GM23338 (cell line): ENCODE results near the gene AK6.

ENCODE experiments used
- CREB1 ChIP-seq: fragments of 250-450 bp; sonication (Bioruptor Pico); IDR thresholded peaks from 2 replicates; pipeline ENCODE4 v1.5.0; 2020; ENCODE audit warnings: low read depth, mild to moderate bottlenecking, moderate library complexity
- EZH2 ChIP-seq: fragments of 200-600 bp; sonication (generic); IDR thresholded peaks from one replicate; pipeline ENCODE4 v1.8.0; 2017; ENCODE audit warnings: antibody characterized with exemption, mild to moderate bottlenecking, low read depth; ENCODE audit not compliant: unreplicated experiment
- JUNB ChIP-seq: IDR thresholded peaks from one replicate; pipeline ENCODE4 v1.6.1; 2016; ENCODE audit warnings: antibody characterized with exemption; ENCODE audit not compliant: unreplicated experiment
- POLR2AphosphoS5 ChIP-seq: IDR thresholded peaks from 2 replicates; pipeline ENCODE4 v1.6.1; 2016; ENCODE audit warnings: antibody characterized with exemption, low read depth
- ZNF114 ChIP-seq: fragments of 250-450 bp; sonication (Bioruptor Pico); IDR thresholded peaks from 2 replicates; pipeline ENCODE4 v1.5.0; 2020; ENCODE audit warnings: mild to moderate bottlenecking, moderate library complexity
- ZNF331 ChIP-seq: fragments of 250-450 bp; sonication (Bioruptor Pico); IDR thresholded peaks from 2 replicates; pipeline ENCODE4 v1.5.0; 2020; ENCODE audit warnings: low read depth, mild to moderate bottlenecking, moderate library complexity
- TF ChIP-seq, protein P1 (sequence below), 2 experiments: fragments of 200-600 bp in 1 of 2; sonication (generic) in 1 of 2; conservative IDR thresholded peaks; 2 replicates each; pipeline versions ENCODE4 v1.5.1 to v1.6.1; 2016 to 2017; ENCODE audit warnings: antibody characterized with exemption in 2 of 2, low read depth in 2 of 2, mild to moderate bottlenecking in 2 of 2, moderate library complexity in 1 of 2
- TF ChIP-seq, protein P2 (sequence below): IDR thresholded peaks from one replicate; pipeline ENCODE4 v1.6.1; 2018; ENCODE audit warnings: antibody characterized with exemption; ENCODE audit not compliant: unreplicated experiment
- TF ChIP-seq, protein P3 (sequence below): fragments of 250-450 bp; sonication (Bioruptor Pico); IDR thresholded peaks from 2 replicates; pipeline ENCODE4 v1.5.0; 2020; ENCODE audit warnings: mild to moderate bottlenecking, moderate library complexity

DNA sequence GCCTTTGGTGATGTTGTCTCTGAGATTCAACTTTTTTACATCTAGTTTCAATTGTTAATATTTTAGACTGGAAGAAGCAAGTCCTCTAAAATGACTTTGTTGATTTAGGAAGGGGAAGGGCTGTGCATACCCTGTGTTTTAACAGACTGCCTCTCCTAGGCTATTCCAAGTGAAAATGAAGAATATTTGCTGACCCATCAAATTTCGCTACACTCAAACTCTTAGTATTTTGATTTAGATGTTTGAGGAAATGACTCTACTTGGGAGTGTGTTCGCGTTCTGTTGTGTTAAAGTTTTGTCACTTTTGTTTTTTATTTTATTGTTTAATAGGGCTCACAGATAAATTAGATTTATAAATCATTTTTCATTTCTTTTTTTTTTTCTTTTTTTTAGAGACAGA, 49.2 kb upstream of the AK6 start:
- TF ChIP-seq, protein P1, sequence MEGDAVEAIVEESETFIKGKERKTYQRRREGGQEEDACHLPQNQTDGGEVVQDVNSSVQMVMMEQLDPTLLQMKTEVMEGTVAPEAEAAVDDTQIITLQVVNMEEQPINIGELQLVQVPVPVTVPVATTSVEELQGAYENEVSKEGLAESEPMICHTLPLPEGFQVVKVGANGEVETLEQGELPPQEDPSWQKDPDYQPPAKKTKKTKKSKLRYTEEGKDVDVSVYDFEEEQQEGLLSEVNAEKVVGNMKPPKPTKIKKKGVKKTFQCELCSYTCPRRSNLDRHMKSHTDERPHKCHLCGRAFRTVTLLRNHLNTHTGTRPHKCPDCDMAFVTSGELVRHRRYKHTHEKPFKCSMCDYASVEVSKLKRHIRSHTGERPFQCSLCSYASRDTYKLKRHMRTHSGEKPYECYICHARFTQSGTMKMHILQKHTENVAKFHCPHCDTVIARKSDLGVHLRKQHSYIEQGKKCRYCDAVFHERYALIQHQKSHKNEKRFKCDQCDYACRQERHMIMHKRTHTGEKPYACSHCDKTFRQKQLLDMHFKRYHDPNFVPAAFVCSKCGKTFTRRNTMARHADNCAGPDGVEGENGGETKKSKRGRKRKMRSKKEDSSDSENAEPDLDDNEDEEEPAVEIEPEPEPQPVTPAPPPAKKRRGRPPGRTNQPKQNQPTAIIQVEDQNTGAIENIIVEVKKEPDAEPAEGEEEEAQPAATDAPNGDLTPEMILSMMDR (conservative IDR thresholded peaks at IDR 0.05; ENCODE audit: low read depth in 2 of 2): no peak
- TF ChIP-seq EZH2: no peak
- TF ChIP-seq CREB1: no peak
- TF ChIP-seq POLR2AphosphoS5: no peak
- TF ChIP-seq, protein P2, sequence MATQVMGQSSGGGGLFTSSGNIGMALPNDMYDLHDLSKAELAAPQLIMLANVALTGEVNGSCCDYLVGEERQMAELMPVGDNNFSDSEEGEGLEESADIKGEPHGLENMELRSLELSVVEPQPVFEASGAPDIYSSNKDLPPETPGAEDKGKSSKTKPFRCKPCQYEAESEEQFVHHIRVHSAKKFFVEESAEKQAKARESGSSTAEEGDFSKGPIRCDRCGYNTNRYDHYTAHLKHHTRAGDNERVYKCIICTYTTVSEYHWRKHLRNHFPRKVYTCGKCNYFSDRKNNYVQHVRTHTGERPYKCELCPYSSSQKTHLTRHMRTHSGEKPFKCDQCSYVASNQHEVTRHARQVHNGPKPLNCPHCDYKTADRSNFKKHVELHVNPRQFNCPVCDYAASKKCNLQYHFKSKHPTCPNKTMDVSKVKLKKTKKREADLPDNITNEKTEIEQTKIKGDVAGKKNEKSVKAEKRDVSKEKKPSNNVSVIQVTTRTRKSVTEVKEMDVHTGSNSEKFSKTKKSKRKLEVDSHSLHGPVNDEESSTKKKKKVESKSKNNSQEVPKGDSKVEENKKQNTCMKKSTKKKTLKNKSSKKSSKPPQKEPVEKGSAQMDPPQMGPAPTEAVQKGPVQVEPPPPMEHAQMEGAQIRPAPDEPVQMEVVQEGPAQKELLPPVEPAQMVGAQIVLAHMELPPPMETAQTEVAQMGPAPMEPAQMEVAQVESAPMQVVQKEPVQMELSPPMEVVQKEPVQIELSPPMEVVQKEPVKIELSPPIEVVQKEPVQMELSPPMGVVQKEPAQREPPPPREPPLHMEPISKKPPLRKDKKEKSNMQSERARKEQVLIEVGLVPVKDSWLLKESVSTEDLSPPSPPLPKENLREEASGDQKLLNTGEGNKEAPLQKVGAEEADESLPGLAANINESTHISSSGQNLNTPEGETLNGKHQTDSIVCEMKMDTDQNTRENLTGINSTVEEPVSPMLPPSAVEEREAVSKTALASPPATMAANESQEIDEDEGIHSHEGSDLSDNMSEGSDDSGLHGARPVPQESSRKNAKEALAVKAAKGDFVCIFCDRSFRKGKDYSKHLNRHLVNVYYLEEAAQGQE: no peak
- TF ChIP-seq ZNF114 (CRISPR knock-in tag): no peak
- no peak for TF ChIP-seq ZNF331 (CRISPR knock-in tag)
- TF ChIP-seq JUNB: no peak
- TF ChIP-seq, protein P3, sequence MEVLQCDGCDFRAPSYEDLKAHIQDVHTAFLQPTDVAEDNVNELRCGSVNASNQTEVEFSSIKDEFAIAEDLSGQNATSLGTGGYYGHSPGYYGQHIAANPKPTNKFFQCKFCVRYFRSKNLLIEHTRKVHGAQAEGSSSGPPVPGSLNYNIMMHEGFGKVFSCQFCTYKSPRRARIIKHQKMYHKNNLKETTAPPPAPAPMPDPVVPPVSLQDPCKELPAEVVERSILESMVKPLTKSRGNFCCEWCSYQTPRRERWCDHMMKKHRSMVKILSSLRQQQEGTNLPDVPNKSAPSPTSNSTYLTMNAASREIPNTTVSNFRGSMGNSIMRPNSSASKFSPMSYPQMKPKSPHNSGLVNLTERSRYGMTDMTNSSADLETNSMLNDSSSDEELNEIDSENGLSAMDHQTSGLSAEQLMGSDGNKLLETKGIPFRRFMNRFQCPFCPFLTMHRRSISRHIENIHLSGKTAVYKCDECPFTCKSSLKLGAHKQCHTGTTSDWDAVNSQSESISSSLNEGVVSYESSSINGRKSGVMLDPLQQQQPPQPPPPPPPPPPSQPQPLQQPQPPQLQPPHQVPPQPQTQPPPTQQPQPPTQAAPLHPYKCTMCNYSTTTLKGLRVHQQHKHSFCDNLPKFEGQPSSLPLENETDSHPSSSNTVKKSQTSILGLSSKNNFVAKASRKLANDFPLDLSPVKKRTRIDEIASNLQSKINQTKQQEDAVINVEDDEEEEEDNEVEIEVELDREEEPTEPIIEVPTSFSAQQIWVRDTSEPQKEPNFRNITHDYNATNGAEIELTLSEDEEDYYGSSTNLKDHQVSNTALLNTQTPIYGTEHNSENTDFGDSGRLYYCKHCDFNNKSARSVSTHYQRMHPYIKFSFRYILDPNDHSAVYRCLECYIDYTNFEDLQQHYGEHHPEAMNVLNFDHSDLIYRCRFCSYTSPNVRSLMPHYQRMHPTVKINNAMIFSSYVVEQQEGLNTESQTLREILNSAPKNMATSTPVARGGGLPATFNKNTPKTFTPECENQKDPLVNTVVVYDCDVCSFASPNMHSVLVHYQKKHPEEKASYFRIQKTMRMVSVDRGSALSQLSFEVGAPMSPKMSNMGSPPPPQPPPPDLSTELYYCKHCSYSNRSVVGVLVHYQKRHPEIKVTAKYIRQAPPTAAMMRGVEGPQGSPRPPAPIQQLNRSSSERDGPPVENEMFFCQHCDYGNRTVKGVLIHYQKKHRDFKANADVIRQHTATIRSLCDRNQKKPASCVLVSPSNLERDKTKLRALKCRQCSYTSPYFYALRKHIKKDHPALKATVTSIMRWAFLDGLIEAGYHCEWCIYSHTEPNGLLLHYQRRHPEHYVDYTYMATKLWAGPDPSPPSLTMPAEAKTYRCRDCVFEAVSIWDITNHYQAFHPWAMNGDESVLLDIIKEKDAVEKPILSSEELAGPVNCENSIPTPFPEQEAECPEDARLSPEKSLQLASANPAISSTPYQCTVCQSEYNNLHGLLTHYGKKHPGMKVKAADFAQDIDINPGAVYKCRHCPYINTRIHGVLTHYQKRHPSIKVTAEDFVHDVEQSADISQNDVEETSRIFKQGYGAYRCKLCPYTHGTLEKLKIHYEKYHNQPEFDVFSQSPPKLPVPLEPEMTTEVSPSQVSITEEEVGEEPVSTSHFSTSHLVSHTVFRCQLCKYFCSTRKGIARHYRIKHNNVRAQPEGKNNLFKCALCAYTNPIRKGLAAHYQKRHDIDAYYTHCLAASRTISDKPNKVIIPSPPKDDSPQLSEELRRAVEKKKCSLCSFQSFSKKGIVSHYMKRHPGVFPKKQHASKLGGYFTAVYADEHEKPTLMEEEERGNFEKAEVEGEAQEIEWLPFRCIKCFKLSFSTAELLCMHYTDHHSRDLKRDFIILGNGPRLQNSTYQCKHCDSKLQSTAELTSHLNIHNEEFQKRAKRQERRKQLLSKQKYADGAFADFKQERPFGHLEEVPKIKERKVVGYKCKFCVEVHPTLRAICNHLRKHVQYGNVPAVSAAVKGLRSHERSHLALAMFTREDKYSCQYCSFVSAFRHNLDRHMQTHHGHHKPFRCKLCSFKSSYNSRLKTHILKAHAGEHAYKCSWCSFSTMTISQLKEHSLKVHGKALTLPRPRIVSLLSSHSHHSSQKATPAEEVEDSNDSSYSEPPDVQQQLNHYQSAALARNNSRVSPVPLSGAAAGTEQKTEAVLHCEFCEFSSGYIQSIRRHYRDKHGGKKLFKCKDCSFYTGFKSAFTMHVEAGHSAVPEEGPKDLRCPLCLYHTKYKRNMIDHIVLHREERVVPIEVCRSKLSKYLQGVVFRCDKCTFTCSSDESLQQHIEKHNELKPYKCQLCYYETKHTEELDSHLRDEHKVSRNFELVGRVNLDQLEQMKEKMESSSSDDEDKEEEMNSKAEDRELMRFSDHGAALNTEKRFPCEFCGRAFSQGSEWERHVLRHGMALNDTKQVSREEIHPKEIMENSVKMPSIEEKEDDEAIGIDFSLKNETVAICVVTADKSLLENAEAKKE (CRISPR knock-in tag): no peak
